PC-3 (cell line): ENCODE data around the gene UNCX.

ENCODE experiments used
- EZH2 ChIP-seq: fragments of 300-600 bp; sonication (generic); IDR thresholded peaks from one replicate; pipeline ENCODE4 v1.6.1; 2017; ENCODE audit warnings: antibody characterized with exemption, mild to moderate bottlenecking, low read length; ENCODE audit not compliant: unreplicated experiment
- EZH2phosphoT487 ChIP-seq: fragments of 300-600 bp; sonication (generic); IDR thresholded peaks from 2 replicates; pipeline ENCODE4 v1.6.1; 2018; ENCODE audit warnings: mild to moderate bottlenecking, antibody characterized with exemption, low read length, borderline replicate concordance
- TF ChIP-seq, protein P1 (sequence below): fragments of 300-600 bp; sonication (generic); conservative IDR thresholded peaks from 2 replicates; pipeline ENCODE4 v1.5.1; 2017; ENCODE audit warnings: antibody characterized with exemption, low read depth, mild to moderate bottlenecking, low read length

GRCh38 chr7:1271046-1271445 lies 38.4 kb downstream of the UNCX start:
- no peak for TF ChIP-seq EZH2phosphoT487
- TF ChIP-seq, protein P1, sequence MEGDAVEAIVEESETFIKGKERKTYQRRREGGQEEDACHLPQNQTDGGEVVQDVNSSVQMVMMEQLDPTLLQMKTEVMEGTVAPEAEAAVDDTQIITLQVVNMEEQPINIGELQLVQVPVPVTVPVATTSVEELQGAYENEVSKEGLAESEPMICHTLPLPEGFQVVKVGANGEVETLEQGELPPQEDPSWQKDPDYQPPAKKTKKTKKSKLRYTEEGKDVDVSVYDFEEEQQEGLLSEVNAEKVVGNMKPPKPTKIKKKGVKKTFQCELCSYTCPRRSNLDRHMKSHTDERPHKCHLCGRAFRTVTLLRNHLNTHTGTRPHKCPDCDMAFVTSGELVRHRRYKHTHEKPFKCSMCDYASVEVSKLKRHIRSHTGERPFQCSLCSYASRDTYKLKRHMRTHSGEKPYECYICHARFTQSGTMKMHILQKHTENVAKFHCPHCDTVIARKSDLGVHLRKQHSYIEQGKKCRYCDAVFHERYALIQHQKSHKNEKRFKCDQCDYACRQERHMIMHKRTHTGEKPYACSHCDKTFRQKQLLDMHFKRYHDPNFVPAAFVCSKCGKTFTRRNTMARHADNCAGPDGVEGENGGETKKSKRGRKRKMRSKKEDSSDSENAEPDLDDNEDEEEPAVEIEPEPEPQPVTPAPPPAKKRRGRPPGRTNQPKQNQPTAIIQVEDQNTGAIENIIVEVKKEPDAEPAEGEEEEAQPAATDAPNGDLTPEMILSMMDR = no peak
- TF ChIP-seq EZH2 = no peak
